Activated CD8-positive, alpha-beta memory T cell treated with anti-CD3 and anti-CD28 coated beads, Interleukin-2, amount 50 U/mL, for 1 hour (primary cell): ENCODE data around the gene NMT1.
A peak's percentile ranks its signal among the peaks of the same experiment; 100 is the strongest.

Experiments
- DNase-seq: peaks from one replicate; pipeline ENCODE4 v3.0.0-alpha.2; 2020; ENCODE audit errors: extremely low read depth

NMT1 gene

DNA sequence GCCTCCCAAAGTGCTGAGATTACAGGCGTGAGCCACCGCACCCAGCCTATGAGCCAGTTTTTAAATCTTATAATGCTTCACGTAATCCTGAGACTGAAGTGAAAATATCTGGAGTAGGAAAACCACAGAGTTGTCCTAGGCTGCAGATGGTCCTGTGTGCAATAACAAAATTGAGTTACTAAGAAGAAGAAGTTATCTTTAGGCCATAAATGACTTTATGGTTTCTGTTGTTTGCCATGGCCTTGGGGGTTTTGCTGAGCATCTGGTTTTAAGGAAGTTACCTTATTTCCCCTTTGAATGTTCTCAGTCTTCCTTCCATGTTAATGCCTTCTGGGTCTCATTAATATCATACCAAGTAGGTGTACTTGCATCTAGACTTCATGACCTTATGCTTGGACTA lies 16.5 kb downstream of the NMT1 start:
- DNase-seq, result no peak

DNA sequence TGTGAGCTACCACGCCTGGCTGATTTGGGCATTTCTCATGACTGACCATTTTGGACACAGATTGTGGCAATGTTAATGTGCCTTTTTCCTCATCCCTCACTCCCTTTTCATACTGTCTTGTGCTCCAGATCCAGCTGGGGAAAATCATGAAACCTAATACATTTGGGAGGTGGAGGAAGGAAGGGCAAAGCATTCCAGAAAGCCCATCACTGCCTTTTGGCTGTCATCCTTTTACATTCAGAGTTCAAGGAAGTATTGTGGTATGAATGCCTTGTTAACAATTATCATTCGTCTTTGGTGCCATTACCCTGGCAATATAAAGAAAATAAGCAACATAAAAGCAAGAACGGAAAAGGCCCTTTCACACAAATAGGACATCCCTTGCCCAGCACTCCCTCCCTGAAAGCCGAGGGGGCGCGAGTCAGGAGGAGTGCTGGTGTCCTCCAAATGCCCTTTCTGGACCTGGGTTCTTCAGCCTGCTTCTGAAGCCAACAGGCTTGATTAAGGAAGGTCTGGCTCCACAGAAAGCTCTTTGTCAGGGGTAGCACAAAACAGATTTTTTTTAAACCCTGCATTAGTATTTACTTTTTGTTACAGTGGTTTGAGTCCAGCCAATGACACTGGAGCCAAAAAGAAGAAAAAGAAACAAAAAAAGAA lies 20.1 kb downstream of the NMT1 start:
- no peak for DNase-seq

DNA sequence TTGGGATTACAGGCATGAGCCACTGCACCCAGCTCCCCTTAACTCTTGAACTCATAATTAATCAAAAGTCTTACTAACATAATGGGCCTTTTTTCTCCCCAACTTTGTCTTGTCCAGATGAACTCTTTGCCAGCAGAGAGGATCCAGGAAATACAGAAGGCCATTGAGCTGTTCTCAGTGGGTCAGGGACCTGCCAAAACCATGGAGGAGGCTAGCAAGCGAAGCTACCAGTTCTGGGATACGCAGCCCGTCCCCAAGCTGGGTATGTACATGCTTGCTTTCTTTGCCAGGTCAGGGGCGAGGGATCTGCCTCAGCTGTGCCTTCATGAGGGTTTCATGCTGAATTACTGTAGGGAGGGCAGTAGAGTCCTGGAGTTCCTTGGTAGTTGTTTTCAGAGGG lies 25.3 kb downstream of the NMT1 start:
- no peak for DNase-seq

DNA sequence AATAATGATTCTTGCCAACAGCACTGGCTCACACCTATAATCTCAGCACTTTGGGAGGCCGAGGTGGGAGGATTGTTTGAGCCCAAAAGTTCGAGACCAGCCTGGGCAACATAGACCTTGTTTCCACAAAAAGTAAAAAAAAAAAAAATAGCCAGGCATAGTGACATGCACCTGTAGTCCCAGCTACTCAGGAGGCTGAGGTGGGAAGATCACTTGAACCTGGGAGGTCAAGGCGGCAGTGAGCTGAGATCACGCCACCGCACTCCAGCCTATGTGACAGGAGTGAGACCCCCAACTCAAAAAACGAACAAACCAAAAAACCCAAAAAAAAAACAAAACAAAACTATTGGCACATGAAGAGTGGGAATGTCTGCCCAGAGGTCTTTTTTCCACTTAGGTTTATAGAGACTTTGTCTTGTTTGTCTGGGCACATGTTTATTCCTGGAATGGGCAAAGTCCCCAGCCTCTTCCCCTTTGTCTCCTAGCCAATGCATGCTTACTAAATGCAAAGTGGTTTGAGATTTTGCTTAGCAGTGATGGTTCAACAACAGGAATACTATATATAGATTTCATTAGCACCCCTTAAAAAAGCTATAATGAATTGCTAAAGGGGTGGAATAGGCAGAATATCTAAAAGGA lies 25.9 kb downstream of the NMT1 start:
- DNase-seq, result no peak

DNA sequence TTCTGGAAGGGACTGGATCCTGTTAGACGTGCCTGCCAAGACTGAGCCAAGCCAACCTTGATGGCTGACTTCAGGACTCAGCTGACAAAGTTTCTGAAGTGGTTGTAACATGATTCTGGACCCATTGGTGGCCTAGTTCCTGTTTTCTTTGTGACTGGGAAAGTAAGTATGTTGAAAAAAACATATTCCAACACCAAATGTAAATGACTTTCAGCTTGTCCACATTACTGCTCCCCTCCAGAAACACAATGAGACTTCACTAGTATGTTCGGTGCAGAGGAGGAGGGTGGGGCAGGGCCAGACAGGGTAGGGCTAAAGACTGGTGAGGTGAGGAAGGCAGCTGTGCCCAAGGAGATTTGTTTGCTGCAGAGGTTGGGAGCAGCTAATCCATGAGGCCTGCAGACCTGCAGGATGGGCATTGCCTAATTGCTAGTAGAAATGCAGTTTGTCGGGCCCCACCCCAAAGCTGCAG lies 26.4 kb downstream of the NMT1 start:
- no peak for DNase-seq

DNA sequence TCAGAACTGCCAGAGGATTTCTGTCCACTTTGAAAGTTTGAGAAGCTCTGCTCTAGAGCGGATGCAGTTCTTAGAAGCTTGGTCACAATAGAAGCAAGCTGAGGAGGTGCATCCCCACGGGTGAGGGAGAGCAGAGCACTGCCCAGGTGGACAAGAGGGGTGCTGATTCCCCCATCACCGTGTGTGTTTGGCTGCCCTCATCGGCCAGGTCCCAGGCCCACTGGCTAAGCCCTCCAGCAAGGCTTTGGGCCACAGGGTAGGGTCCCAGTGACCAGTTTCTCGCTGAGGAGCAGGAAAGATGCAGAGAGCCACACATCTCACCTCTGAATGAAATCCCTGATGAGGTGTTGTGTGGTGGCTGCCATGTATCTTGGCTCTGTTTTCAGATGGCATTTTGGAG lies 26.9 kb downstream of the NMT1 start:
- DNase-seq, result no peak

DNA sequence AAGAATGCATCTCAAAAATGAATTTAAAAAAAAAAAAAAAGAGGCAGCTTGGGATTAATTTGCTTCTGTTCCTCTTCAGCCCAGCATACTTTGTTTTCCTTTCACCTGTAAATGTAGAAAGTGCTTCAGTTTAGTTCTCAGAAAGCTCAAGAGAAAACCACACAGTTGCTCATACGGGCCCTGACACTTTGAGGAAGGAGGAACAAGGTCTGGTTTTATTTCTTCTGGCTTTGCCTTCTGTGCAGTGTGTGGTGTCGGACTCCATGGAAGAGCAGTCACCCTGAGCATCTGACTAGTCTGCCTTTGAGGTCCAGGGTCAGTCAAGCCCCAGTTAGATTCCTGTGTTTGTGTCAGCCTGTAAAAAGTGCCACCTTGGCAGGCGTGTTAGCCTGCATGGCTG lies 27.6 kb downstream of the NMT1 start:
- DNase-seq, result no peak

DNA sequence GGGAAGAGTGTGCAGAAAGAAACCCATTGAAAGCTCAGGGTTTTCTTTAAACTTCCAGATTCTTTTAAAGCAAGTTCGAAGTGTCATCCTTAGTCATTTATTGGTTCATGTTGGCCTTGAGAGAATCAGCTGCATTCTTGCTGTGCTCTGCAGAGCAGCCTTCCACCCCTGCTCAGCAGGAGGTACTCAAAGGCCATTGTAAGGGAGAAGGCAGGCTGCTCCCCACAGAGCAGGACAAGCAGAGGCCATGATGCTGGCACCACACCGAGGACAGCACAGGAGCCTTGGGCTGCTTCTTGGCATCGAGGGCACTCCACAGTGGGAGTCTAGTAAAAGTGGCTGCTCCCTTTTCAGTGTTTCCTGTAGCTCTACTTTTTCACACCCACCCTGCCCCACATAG lies 29.6 kb downstream of the NMT1 start:
- DNase-seq, result no peak

DNA sequence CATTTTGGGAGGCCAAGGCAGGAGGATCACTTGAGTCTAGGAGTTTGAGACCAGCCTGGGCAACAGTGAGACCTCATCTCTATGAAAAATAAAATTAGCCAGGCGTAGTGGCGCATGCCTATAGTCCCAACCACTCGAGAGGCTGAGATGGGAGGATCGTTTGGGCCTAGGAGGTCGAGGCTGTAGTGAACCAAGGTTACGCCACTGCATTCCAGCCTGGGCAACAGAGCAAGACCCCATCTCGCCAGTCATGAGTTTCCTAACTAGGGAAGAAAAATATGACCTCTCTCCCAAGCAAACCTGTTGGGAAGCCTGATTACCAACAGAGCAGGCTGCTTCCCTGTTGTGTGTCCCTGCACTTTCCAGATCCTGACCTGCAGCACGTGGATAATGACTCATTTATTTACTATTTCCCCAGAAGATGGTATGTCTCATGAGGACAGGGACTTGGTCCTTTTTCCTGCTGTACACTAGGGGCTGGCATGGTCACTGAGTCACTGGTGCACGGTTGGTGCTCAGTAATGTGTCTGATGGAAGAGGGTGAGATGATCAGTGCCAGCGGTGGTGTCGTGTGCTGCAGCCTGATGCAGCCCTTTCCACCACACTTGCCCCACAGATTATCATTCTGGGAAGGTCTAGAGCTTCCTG lies 30.8 kb downstream of the NMT1 start:
- no peak for DNase-seq

DNA sequence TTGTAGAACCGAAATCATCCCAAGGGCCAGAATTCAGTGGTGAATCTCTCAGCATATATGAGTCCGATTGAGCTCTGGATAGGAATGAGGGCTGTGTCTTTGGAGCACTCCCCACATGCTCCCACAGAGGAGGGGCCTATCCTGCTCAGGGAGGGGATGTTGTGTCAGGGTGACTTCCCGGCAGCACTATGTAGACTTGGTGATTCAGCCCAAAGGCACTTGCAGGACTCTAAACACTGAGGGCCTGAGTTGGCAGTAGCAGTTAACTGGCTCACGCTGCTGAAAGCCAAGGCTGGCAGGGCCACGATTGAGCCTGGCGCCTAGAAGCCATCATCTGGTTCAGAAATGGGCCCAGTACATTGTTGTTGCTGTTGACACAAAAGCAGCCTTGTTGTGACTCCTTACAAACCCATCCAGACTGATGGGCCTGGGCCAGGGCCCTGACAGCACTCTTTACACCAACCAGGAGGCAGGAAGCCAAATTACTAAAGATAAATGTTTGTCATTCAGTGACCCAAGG lies 31.9 kb downstream of the NMT1 start:
- DNase-seq, result no peak

DNA sequence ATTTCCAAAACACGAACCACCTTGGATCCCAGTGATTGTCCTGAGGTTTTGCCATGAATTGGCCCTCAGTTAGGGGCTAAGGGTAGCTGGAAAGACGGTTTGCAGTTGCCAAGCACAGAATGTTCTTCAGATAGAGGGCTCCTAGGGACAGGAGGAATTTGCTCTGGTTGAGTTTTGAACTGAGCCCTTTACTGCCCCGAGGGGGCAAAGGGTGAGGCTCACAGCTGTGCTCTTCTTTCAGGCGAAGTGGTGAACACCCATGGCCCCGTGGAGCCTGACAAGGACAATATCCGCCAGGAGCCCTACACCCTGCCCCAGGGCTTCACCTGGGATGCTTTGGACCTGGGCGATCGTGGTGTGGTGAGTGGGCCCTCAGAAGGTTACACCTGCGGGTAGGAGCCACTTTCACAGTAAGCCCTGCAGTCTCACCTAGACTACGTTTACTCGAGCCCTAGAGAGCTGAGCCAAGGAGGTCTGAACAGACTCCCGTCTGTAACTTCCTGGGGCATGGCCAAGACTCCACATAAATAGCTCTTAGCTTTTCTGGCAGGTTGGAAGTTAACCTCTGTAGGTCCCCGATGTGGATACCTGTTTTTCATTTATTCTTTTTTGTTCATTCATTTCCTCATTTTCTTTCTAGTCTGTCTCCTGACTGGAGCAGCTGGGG lies 32.5 kb downstream of the NMT1 start:
- no peak for DNase-seq

DNA sequence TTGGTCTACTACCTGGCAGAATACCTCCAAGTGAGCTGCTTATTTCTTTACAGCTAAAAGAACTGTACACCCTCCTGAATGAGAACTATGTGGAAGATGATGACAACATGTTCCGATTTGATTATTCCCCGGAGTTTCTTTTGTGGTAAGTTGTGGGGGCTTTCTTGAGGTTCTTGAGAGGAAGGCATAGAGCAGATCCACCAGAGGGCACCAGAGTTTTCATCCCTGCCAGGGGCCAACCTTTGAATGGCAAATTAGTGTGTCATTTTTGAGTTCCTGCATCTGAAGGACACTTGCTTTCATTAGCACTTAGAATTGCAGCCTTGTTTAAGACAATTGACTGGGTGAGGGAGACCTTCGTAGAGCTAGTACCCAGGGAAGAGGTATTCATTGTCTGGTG lies 35.0 kb downstream of the NMT1 start:
- no peak for DNase-seq

DNA sequence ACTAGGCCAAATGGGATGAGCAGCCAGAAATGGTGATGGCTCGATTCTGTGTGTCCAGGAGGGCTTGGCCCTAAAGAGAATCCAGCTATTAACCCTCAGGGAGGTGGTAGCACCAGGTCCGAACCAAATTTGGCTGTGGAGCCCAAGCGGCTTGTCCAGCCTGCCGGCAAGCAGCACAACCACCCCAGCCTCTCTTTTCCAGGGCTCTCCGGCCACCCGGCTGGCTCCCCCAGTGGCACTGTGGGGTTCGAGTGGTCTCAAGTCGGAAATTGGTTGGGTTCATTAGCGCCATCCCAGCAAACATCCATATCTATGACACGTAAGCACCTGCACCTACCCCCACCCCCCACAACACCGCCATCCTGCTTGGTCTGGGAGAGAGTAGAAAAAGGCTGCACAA lies 35.8 kb downstream of the NMT1 start:
- DNase-seq, result no peak

DNA sequence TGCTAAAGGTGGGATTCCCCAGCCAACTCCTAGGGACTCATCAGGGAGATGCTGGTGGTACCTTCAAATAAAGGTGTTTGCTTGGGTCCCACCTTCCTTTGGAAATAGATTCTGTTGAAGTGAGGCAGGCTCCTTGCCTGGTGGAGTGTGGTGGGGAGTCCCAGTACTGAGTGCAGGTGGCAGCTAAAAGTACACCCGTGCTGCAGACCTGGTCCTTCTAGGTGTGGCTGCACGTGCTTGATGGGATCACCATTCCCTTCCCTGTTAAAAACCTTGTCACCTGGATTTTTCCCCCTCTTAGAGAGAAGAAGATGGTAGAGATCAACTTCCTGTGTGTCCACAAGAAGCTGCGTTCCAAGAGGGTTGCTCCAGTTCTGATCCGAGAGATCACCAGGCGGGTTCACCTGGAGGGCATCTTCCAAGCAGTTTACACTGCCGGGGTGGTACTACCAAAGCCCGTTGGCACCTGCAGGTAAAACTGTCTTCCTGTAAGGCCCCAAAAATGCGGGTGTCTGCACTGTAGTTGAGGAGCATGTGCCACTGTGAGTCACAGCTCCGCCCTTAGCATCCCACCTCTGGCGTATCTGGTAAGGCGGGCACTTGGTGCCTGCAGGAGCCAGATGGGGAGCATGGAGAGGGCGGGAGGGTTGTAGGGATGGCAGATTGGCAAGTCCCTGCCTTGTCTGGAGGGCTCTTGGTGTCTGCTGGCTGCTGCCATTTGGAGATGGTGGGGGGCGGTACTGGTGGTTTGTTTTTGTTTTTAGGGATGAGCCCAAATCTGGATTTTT lies 37.2 kb downstream of the NMT1 start:
- DNase-seq, result no peak

DNA sequence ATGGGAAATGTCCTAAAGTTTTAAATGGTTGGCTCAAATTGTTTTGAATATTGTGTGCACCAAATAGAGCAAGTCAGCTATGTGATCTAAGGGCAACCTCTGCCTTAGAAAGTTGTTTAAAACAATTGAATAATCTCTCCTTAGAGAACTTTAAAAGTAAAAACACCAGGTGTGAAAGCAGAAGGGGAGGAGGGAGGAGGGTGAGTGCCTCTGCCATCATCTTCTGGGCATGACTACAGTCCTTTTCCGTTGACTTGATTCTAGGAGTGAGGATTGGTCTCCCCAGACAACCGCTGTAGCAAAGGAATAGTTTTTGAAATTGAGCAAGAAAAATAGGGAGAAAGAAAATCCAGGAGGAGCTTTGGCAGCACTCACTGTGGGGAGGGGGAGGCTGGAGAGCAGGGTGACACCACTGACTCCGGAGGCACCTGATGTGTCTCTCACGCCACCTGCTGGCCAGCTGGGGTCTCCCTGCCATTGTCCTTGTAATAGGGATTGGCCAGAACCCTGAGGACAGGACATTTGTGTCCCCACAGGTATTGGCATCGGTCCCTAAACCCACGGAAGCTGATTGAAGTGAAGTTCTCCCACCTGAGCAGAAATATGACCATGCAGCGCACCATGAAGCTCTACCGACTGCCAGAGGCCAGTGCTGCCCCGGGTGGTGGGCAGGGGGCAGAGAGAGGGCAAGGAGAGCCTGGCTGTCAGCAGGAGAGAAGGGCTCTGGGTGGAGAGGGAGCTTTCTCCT lies 37.9 kb downstream of the NMT1 start:
- peak; percentile 40 for DNase-seq

DNA sequence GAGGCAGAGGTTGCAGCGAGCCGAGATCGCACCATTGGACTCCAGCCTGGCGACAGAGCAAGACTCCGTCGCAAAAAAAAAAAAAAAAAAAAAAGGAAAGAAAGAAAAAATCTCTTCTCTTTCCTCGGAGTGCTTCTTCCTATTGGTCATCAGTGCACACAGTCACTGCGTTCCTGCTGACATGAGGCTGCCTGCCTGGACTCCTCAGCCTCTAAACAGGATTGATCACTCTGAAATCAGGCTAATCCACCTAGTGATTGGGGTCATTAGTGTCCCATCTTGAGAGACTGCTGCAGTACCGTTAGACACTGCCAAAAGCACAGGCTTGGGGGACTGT lies 40.4 kb downstream of the NMT1 start:
- no peak for DNase-seq

DNA sequence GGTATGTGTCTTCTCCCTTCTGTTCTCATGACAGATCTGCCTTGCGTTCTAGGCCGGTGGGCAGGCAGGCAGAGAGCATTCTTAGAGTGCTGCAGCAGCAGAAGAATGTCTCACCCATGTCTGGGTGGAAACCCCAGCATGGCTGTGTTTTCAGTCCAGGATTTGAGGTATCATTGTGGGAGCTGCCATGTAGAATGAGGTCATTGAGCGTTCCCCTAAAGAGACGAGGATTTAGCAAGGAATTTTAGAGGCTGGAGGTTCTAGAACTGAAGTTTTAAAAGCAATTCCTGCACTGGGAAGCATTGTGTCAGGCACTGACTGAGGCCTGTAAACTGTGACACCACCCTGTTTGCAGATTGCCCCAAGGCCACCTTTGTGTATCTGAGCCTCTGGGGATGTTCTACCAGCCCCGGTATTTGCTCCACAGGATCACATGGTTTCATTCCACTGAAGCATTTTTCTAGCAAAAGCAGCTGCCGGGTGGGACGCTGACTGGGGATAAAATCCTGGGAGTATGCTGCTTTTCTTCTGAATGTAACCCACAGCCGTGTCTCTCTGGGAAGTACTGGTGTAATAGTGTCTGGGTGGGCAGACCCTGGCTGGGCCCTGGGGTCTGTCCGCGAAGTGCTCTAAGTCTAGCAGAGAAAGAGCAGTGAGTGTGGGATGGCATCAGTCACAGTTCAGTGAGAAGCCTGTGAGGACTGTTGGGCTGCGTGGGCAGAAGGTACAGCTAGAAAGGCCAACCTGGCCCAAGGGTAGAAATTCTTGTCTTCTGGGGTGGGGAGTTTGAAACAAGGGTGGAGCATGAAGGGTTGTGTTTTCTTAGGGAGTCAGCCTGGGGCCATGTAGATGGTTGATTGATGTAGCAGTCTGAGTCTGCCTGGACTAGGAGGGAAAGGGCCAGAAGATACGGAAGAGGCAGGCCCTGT lies 41.0 kb downstream of the NMT1 start:
- no peak for DNase-seq

DNA sequence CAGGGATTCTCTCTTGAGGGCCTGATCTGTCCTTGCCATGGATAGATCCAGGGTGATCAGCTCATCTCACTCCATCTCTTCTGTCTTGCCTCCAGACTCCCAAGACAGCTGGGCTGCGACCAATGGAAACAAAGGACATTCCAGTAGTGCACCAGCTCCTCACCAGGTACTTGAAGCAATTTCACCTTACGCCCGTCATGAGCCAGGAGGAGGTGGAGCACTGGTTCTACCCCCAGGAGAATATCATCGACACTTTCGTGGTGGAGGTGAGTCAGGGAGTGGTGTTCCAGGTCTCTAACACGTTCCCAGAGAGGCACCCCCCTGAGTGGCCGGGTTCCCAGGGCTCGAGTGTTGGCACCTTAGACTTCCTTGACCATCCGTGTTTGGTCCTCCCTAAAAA lies 41.7 kb downstream of the NMT1 start:
- DNase-seq, result no peak

DNA sequence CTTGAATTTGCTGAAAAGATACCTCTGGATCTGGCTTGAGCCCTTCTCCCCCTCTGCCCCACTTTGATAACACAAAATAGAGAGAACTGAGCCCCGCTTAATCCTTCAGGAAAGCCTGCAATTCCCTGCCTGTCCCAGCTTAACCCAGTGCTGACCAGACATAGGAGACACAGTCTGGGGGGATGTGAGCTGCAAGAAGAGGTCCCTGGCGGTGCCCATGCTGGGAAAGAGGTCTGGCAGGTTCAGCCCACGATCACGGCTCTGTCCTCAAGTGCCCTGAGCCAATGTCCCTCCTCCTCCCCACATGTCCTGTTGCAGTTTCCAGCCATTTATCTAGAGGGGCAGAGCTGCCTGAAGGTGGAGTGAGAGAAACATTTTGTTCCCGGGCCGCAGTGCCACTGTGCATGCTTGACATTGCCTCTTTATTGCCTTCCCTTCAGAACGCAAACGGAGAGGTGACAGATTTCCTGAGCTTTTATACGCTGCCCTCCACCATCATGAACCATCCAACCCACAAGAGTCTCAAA lies 42.2 kb downstream of the NMT1 start:
- no peak for DNase-seq

DNA sequence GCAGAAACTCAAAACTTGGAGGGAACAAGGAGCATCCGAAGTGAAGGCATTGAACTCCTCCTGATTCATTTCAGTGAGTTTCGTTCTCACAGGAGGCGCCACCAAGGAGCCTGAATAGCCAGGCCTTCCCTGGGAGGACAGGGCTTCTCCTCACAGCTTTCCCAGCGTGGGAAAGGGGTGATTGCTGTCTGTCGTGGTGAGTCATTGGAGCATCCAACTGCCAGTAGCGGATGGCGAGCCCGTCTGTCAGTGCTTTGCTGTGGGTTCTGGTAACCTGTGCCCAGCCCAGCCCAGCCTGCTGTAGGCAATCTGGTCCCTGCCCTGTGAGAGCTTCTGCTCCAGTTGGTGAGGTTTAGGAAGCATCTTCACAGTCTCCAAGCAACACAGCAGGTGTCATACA lies 42.9 kb downstream of the NMT1 start:
- no peak for DNase-seq
